MCF 10A (cell line): ENCODE data around the gene FAM24B. TPM values are rescaled to one million over a fixed set of nuclear protein-coding genes. Genes with fewer than 3 reads are reported as not detected.

Source experiments
- Bru-seq: library from RNA; stranded (reverse); fragments of 400-500 nt; gene quantifications from one replicate; lab custom pipeline; 2021; lab: Mats Ljungman, UMichigan
- BruChase-seq, 2 experiments: library from RNA; stranded (reverse); fragments of 400-500 nt; gene quantifications; one replicate each; lab custom pipeline; 2021; lab: Mats Ljungman, UMichigan
- BruUV-seq: library from RNA; stranded (reverse); fragments of 400-500 nt; replicated peaks from 2 replicates; lab custom pipeline; 2021; lab: Mats Ljungman, UMichigan
- CTCF ChIA-PET: fragments of 300-600 bp; sonication (Branson Sonifier 250); formaldehyde crosslinking; extraction: SDS; loops from one replicate; lab custom pipeline; 2021; ENCODE audit warnings: antibody characterized with exemption, inconsistent platforms; lab: Yijun Ruan, JAX
- POLR2A ChIA-PET: fragments of 300-600, 350-650 bp; sonication (Branson Sonifier 250); formaldehyde crosslinking; extraction: SDS; loops from one replicate; lab custom pipeline; 2020; ENCODE audit warnings: antibody characterized with exemption, inconsistent platforms; lab: Yijun Ruan, JAX
- DNase-seq: peaks from one replicate; pipeline ENCODE4 v3.0.0-alpha.2; 2018; ENCODE audit not compliant: unreplicated experiment
- H3K27ac Mint-ChIP-seq: one replicate; pipeline ENCODE4 v1.8.0; 2022; ENCODE audit warnings: mild to moderate bottlenecking, low read depth, mixed read lengths; ENCODE audit not compliant: unreplicated experiment
- H3K27me3 Mint-ChIP-seq: one replicate; pipeline ENCODE4 v1.8.0; 2022; ENCODE audit warnings: mixed read lengths; ENCODE audit not compliant: insufficient read depth, unreplicated experiment
- H3K36me3 Mint-ChIP-seq: one replicate; pipeline ENCODE4 v1.8.0; 2022; ENCODE audit warnings: mild to moderate bottlenecking, moderate library complexity, mixed read lengths; ENCODE audit not compliant: insufficient read depth, unreplicated experiment
- H3K4me1 Mint-ChIP-seq: one replicate; pipeline ENCODE4 v1.8.0; 2022; ENCODE audit warnings: mixed read lengths; ENCODE audit not compliant: insufficient read depth, unreplicated experiment
- H3K4me3 Mint-ChIP-seq: one replicate; pipeline ENCODE4 v1.8.0; 2022; ENCODE audit warnings: mild to moderate bottlenecking, moderate library complexity, mixed read lengths; ENCODE audit not compliant: unreplicated experiment
- H3K9me3 Mint-ChIP-seq: one replicate; pipeline ENCODE4 v1.8.0; 2022; ENCODE audit warnings: mixed read lengths; ENCODE audit not compliant: unreplicated experiment
- intact Hi-C: fragments of 100-400 bp; cut with micrococcal nuclease; formaldehyde crosslinking; loops from 2 replicates; pipeline ENCODE4 v1.14.1; 2022
- long read RNA-seq: library from polyadenylated mRNA; stranded (forward); transcript quantifications from one replicate; pipeline ENCODE4 v2.0.0, GENCODE V29; 2022
- total RNA-seq: library from RNA; stranded (reverse); gene quantifications from 2 replicates; pipeline ENCODE4 v1.2.3, GENCODE V29; 2022
- TF ChIP-seq, protein P1 (sequence below): fragments of 200-600 bp; IDR thresholded peaks from one replicate; pipeline ENCODE4 v1.8.0; 2022; ENCODE audit warnings: antibody characterized with exemption, mild to moderate bottlenecking; ENCODE audit not compliant: unreplicated experiment

Gene FAM24B, protein sequence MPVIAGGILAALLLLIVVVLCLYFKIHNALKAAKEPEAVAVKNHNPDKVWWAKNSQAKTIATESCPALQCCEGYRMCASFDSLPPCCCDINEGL
- total RNA-seq (17.1 and 23.7 TPM in 2 replicates), Bru-seq, nascent RNA (percentile 77 among the genes with signal in this experiment), BruChase-seq, experiment 1, labeled RNA remaining after a 6-hour chase (percentile 48 among the genes with signal in this experiment), BruChase-seq, experiment 2, labeled RNA remaining after a 2-hour chase (percentile 60 among the genes with signal in this experiment)
- long read RNA-seq, transcript FAM24B-202 (4 exons, 745 nt): major isoform, 26 of 37 reads
- long read RNA-seq, partial matches to known transcripts: 1 of 37 reads
- long read RNA-seq, other reads (novel, unspliced or antisense): 5 of 37 reads

- CTCF ChIA-PET: interaction anchor here (0.5 kb wide), 2 partner anchors 624 to 1187 kb away, joined by 3 read pairs; no protein-coding TSS in a partner anchor
- peak within 1 kb of the TSS; percentile 87 for H3K4me3 Mint-ChIP-seq
- H3K27me3 Mint-ChIP-seq: no peaks in the 10 kb centered on the region
- TF ChIP-seq, protein P1, sequence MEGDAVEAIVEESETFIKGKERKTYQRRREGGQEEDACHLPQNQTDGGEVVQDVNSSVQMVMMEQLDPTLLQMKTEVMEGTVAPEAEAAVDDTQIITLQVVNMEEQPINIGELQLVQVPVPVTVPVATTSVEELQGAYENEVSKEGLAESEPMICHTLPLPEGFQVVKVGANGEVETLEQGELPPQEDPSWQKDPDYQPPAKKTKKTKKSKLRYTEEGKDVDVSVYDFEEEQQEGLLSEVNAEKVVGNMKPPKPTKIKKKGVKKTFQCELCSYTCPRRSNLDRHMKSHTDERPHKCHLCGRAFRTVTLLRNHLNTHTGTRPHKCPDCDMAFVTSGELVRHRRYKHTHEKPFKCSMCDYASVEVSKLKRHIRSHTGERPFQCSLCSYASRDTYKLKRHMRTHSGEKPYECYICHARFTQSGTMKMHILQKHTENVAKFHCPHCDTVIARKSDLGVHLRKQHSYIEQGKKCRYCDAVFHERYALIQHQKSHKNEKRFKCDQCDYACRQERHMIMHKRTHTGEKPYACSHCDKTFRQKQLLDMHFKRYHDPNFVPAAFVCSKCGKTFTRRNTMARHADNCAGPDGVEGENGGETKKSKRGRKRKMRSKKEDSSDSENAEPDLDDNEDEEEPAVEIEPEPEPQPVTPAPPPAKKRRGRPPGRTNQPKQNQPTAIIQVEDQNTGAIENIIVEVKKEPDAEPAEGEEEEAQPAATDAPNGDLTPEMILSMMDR: no peak
- no peaks in the 10 kb centered on the region for H3K9me3 Mint-ChIP-seq
- intact Hi-C loops: no loop called here
- DNase-seq: peak; percentile 98
- BruUV-seq: no TSS peak
- POLR2A ChIA-PET: interaction anchor here (0.7 to 1.0 kb wide), 3 partner anchors 19 to 101 kb away, joined by 3 to 5 read pairs (median 3); partner anchors contain the start of gene PSTK
- peaks cover 39% of the 10 kb centered on the region for H3K4me1 Mint-ChIP-seq
- H3K27ac Mint-ChIP-seq: peak within 1 kb of the TSS; percentile 83
- H3K36me3 Mint-ChIP-seq: peaks cover 24% of the 10 kb centered on the region
These were observed at the start of gene FAM24B for GRCh38 chr10:122879339-122880273. Gene FAM24B (minus strand): TSS chr10:122879581. CDS start chr10:122850515, 29,066 bp downstream.

- Mint-ChIP-seq H3K4me1 (no peaks in the 10 kb centered on the region), H3K27ac (no peak overlapping the region), H3K9me3 (no peaks in the 10 kb centered on the region), H3K4me3 (no peak overlapping the region), H3K36me3 (no peaks in the 10 kb centered on the region), H3K27me3 (no peaks in the 10 kb centered on the region)
- ChIA-PET POLR2A (no interaction called here), CTCF (no interaction called here)
- DNase-seq: no peak
- no TSS peak for BruUV-seq
- intact Hi-C loops: no loop called here
- TF ChIP-seq, protein P1: no peak
These were observed 36.3 kb upstream of the FAM24B start for GRCh38 chr10:122915700-122916099.

GRCh38 chr10:122911889-122912484, 32.6 kb upstream of the FAM24B start:
- peak; percentile 70 for DNase-seq
- intact Hi-C loops: no loop called here
- ChIA-PET POLR2A (no interaction called here), CTCF (no interaction called here)
- Mint-ChIP-seq H3K27ac (no peak overlapping the region), H3K4me1 (no peaks in the 10 kb centered on the region), H3K9me3 (no peaks in the 10 kb centered on the region), H3K4me3 (no peak overlapping the region), H3K27me3 (peaks cover 33% of the 10 kb centered on the region), H3K36me3 (no peaks in the 10 kb centered on the region)
- TF ChIP-seq, protein P1: no peak
- no TSS peak for BruUV-seq
